Measurements from ENCODE around the gene TACC3. TPM values are rescaled to one million over a fixed set of nuclear protein-coding genes. Genes with fewer than 3 reads are reported as not detected.
A peak's percentile ranks its signal among the peaks of the same experiment; 100 is the strongest.

TACC3 gene
- total RNA-seq, 4 donors from 2014 or later, result 4.6 to 15.6 (median 7.3) TPM

DNA sequence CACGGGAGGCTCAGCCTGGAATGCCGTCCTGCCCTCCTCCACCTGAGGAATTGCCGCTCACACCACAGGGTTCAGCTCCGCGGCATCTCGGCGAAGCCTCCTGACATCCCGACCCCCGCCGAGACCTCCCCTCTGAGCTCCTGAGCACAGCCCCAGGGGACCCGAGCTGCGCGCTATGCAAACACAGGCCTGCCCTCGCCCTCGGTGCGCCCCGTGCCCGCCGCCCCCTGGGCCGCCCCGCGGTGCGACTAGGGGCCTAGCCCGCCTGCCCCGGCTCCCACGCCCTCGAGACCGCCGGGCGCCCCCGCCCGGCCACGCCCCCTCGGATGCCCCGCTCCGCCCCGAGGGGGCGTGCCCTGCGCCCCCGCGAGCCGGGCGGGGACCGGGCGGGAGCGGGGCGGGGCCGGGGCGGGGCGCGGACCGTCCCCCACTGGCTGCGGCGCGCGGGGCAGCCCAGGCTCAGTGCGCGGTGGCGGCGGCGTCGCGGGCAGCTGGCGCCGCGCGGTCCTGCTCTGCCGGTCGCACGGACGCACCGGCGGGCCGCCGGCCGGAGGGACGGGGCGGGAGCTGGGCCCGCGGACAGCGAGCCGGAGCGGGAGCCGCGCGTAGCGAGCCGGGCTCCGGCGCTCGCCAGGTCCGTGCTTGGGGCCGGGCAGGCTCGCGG is 71.6 kb downstream of the TACC3 start, which contains the start of gene FGFR3:
Gene FGFR3, plus strand, starts transcription at position 462 of the 664 bp plus-strand sequence. CDS start 642 bp downstream, outside the sequence.
- Histone ChIP-seq H3K27me3 (peaks cover 15 to 16% of the 10 kb centered on the region in 2 donors), H3K4me3 (peak within 1 kb of the TSS; percentile 19 to 36), H3K36me3 (no peaks in the 10 kb centered on the region), H3K27ac (no peak within 1 kb of the TSS), H3K4me1 (peaks cover 0 to 17% of the 10 kb centered on the region in 2 donors), H3K9me3 (no peaks in the 10 kb centered on the region)
- intact Hi-C loops (cut with DNase I; ENCODE audit: low total_unique reads), result no loop called here
- no peak for DNase-seq
- TF ChIP-seq POLR2A (IDR thresholded peaks at IDR 0.05) (peak; percentile 32 to 43), CTCF (IDR thresholded peaks at IDR 0.05) (no peak)

DNA sequence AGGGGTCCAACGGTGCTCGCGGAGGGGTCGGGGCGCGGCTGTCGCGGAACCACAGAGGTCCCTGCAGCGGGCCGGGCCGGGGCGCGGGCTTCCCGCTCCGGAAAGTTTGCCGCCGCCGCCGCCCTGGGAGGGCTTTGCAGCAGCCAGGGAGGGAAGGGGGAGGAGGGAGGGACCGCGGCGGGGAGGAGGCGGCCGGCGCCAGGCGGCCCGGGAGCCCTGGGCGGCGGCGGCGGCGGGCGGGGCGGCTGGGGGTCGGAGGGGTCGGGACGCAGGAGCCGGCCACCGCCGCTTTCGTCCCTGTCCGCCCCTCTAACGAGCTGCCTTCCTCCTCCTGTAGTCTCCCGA is 72.1 kb downstream of the TACC3 start:
- DNase-seq, result peak in 1 of 2 donors; percentile 23
- H3K4me3 ChIP-seq, result peak overlapping the region; percentile 19 to 36
- TF ChIP-seq CTCF (IDR thresholded peaks at IDR 0.05) (no peak), POLR2A (IDR thresholded peaks at IDR 0.05) (no peak)
- H3K27ac ChIP-seq, result no peak overlapping the region
- H3K36me3 ChIP-seq, result no peaks in the 10 kb centered on the region
- no peaks in the 10 kb centered on the region for H3K9me3 ChIP-seq
- intact Hi-C loops (cut with DNase I; ENCODE audit: low total_unique reads), result no loop called here
- peaks cover 0 to 17% of the 10 kb centered on the region in 2 donors for H3K4me1 ChIP-seq
- H3K27me3 ChIP-seq, result peaks cover 15 to 16% of the 10 kb centered on the region in 2 donors

DNA sequence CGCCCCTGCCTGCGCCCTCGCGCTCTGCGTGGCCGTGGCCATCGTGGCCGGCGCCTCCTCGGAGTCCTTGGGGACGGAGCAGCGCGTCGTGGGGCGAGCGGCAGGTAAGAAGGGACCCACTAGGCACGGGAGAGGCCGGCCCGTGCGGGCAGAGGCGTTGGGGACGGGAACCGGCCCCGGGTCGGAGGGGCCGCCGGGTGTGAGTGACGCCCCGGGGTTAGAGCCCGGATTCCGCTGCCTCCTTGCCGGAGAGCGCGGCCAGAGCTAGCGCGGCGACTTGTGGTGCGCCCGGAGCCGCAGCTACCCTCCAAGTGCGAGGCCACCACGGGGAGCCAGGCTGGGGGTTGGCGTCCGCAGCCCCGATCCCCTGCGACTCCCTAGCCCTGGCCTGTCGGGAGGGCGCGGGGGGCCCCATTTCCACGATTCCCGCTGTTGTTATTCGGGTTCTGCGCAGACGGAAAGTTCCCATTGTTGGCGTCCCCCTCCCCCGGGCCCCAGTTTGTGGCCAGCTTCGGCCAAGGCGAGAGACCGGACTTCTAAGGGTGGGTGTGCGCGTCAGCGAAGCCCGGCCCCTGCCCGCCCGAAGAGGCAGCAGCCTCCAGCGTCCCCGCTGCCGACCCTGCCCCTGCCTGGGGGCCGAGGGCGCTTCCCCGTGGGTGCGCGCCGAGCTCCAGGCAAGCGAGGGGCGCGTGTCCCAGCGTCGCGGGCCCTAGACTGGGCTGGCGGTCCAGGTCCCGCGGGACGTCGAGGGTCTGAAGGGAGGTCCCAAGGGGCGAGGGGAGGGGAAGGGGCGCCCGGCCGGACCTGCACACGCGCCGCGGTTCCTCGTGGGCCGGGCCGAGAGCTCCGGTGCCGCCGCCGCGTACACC is 72.9 kb downstream of the TACC3 start:
- Histone ChIP-seq H3K27me3 (peaks cover 15 to 16% of the 10 kb centered on the region in 2 donors), H3K4me1 (peaks cover 0 to 17% of the 10 kb centered on the region in 2 donors), H3K9me3 (no peaks in the 10 kb centered on the region), H3K36me3 (no peaks in the 10 kb centered on the region), H3K27ac (no peak overlapping the region), H3K4me3 (peak overlapping the region; percentile 11)
- TF ChIP-seq CTCF (IDR thresholded peaks at IDR 0.05) (no peak), POLR2A (IDR thresholded peaks at IDR 0.05) (no peak)
- intact Hi-C loops (cut with DNase I; ENCODE audit: low total_unique reads), result no loop called here
- no peak for DNase-seq

Small RNA genes within 50 kb of the gene (small RNA-seq; reads per million reads assigned to genes)
- not detected for gene RF00019

Other genes starting within 250 kb of the TACC3 start
- gene FAM53A, start 37.2 kb upstream of the TACC3 start, total RNA-seq, result 1 to 10 TPM in 2 of 4 donors, not detected in 2; 1.3 to 3.2 TPM
- gene SLBP, start 9.2 kb upstream of the TACC3 start, total RNA-seq, result 10 to 100 TPM; 25.0 to 56.4 (median 41.4) TPM
- gene TMEM129, start 198 bp upstream of the TACC3 start, total RNA-seq, result 10 to 100 TPM; 31.0 to 99.7 (median 42.7) TPM
- 1 to 10 TPM in 3 of 4 donors, under 1 TPM in 1; 0.29 to 6.4 (median 4.3) TPM for gene FGFR3, start 71.8 kb downstream of the TACC3 start, total RNA-seq
- 10 to 100 TPM; 12.4 to 44.3 (median 31.3) TPM for gene LETM1, start 134.6 kb downstream of the TACC3 start, total RNA-seq
- gene NSD2, start 149.9 kb downstream of the TACC3 start, total RNA-seq, result 10 to 100 TPM; 10.3 to 75.3 (median 49.0) TPM

Measured in uterus (tissue), 4 donors.